GM23248 (cell line): ENCODE measurements around the gene GOLIM4. TPM values are rescaled to one million over a fixed set of nuclear protein-coding genes. Genes with fewer than 3 reads are reported as not detected.

ENCODE experiments used
- DNase-seq: peaks from one replicate; pipeline ENCODE4 v3.0.0-alpha.2; 2015
- H2AFZ ChIP-seq: fragments of 200-600 bp; sonication (generic); 2 replicates; pipeline ENCODE4 v1.6.1; 2016; ENCODE audit warnings: antibody characterized with exemption
- H3F3A ChIP-seq: fragments of 200-600 bp; sonication (generic); 2 replicates; pipeline ENCODE4 v1.6.1; 2016; ENCODE audit warnings: mild to moderate bottlenecking, antibody characterized with exemption, mixed run types; ENCODE audit not compliant: insufficient read depth
- H3K27ac ChIP-seq: fragments of 200-600 bp; sonication (generic); 2 replicates; pipeline ENCODE4 v1.5.1; 2016; ENCODE audit warnings: mild to moderate bottlenecking
- H3K27me3 ChIP-seq: fragments of 200-600 bp; sonication (generic); replicated peaks from 2 replicates; pipeline ENCODE4 v1.6.1; 2016; ENCODE audit warnings: mild to moderate bottlenecking; ENCODE audit not compliant: insufficient read depth
- H3K36me3 ChIP-seq: fragments of 200-600 bp; sonication (generic); 2 replicates; pipeline ENCODE4 v1.6.1; 2016; ENCODE audit warnings: low read depth, mild to moderate bottlenecking
- H3K4me1 ChIP-seq: fragments of 200-600 bp; sonication (generic); 2 replicates; pipeline ENCODE4 v1.6.1; 2016; ENCODE audit warnings: mild to moderate bottlenecking; ENCODE audit not compliant: insufficient read depth
- H3K4me2 ChIP-seq: fragments of 200-600 bp; sonication (generic); one replicate; pipeline ENCODE4 v1.6.1; 2016; ENCODE audit warnings: mild to moderate bottlenecking; ENCODE audit not compliant: unreplicated experiment
- H3K4me3 ChIP-seq: fragments of 200-600 bp; sonication (generic); 2 replicates; pipeline ENCODE4 v1.5.1; 2016; ENCODE audit warnings: mild to moderate bottlenecking
- H3K79me2 ChIP-seq: fragments of 200-600 bp; sonication (generic); 2 replicates; pipeline ENCODE4 v1.6.1; 2016; ENCODE audit warnings: mild to moderate bottlenecking; ENCODE audit not compliant: insufficient read depth
- H3K9ac ChIP-seq: fragments of 200-600 bp; sonication (generic); 2 replicates; pipeline ENCODE4 v1.6.1; 2016; ENCODE audit warnings: mild to moderate bottlenecking
- H3K9me2 ChIP-seq: fragments of 200-600 bp; sonication (generic); 2 replicates; pipeline ENCODE4 v1.6.1; 2016; ENCODE audit warnings: mixed run types, mild to moderate bottlenecking, moderate library complexity; ENCODE audit not compliant: insufficient read depth
- H3K9me3 ChIP-seq: fragments of 200-600 bp; sonication (generic); one replicate; pipeline ENCODE4 v1.6.1; 2017; ENCODE audit warnings: low read depth
- H4K20me1 ChIP-seq: fragments of 200-600 bp; sonication (generic); 2 replicates; pipeline ENCODE4 v1.6.0; 2016; ENCODE audit not compliant: insufficient read depth
- EZH2 ChIP-seq: fragments of 200-600 bp; sonication (generic); IDR thresholded peaks from 2 replicates; pipeline ENCODE4 v1.6.1; 2018; ENCODE audit warnings: antibody characterized with exemption, mild to moderate bottlenecking; ENCODE audit not compliant: insufficient read depth, poor library complexity, severe bottlenecking
- EZH2phosphoT487 ChIP-seq: fragments of 200-600 bp; sonication (generic); IDR thresholded peaks from 2 replicates; pipeline ENCODE4 v1.6.1; 2018; ENCODE audit warnings: antibody characterized with exemption, moderate library complexity, mild to moderate bottlenecking, low read depth; ENCODE audit not compliant: insufficient read depth
- WGBS, 2 experiments: methylation state at CpG; one replicate each; pipeline ENCODE4 v1.1.6; 2015 to 2017; ENCODE audit warnings: low lambda C conversion rate in 2 of 2, low coverage in 1 of 2; ENCODE audit errors: missing lambda C conversion rate in 2 of 2; 5-methylcytosine and 5-hydroxymethylcytosine counted together
- in situ Hi-C: fragments of 300-500 bp; cut with MboI; formaldehyde crosslinking; loops from 2 replicates; pipeline ENCODE4 v1.15.0; 2020
- polyA plus RNA-seq: library from polyadenylated mRNA; unstranded; fragments of >200 nt; fragmentation: Nextera tagmentation; extraction: Ambion mirVana; gene quantifications from 2 replicates; pipeline ENCODE4 v1.2.1, GENCODE V29; 2016
- total RNA-seq: library from RNA; depleted of rRNA; stranded (reverse); fragments of >200 nt; shearing (Covaris generic); gene quantifications from 2 replicates; pipeline ENCODE4 v1.2.3, GENCODE V29; 2014

The GOLIM4 gene
- total and polyA plus RNA-seq, 2 experiments from 2014 or later = 66.8 to 84.4 TPM

DNA sequence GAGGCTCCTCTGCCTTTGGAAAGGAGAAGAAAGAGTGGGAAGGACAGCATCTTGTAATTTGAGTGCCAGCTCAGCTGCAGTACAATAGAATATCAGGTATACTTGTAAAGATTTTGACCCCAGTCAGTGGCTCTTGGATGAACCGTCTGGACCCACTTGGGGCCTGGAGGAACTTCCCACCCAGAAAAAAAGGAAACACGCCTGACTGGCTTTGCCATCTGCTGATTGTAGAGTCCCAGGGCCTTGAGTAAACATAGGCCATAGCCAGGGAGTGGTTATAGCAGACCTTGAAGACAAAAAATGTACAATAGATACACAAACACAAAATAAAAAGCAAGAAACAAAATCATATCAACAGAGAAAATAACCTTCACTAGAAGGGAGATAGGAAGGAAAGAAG is 112.1 kb downstream of the GOLIM4 start:
- Histone ChIP-seq H3K36me3 (no peaks in the 10 kb centered on the region), H3K27ac (no peak overlapping the region), H2AFZ (no peak overlapping the region), H3K4me1 (no peaks in the 10 kb centered on the region), H3K9me2 (no peaks in the 10 kb centered on the region), H3K4me2 (no peak overlapping the region), H3K9ac (no peak overlapping the region), H4K20me1 (no peaks in the 10 kb centered on the region), H3K27me3 (peaks cover 16% of the 10 kb centered on the region; the same call in 1 of the 2 replicates), H3K9me3 (no peaks in the 10 kb centered on the region), H3K79me2 (no peaks in the 10 kb centered on the region), H3K4me3 (no peak overlapping the region), H3F3A (no peaks in the 10 kb centered on the region)
- no peak for DNase-seq
- in situ Hi-C loops = no loop called here
- TF ChIP-seq EZH2 (no peak), EZH2phosphoT487 (no peak)
- 25 to 35% methylated on average over 2 of the region's 2 CpGs for WGBS, 2 experiments

DNA sequence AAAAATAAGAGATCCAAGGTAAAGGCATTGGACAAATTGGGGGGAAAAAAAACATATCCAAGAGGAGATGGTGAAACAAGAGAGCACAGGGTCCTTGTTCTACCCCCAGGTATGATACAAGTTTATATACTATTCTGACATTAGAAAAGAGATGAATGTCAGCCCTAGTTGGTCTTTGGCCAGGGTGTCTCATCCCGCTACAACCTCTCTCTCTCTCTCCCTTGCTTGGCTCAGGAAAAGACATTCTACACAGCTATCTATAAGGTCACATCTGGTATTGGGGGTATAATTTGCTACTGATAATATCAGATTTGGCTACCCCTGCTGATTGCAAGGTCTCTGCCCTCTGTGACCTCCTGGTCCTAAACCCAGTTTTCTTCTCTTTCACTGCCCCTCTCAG is 117.2 kb downstream of the GOLIM4 start:
- Histone ChIP-seq H3K4me1 (no peaks in the 10 kb centered on the region), H3K9me2 (no peaks in the 10 kb centered on the region), H2AFZ (no peak overlapping the region), H3K79me2 (no peaks in the 10 kb centered on the region), H3K4me2 (no peak overlapping the region), H3K9ac (no peak overlapping the region), H3K4me3 (no peak overlapping the region), H4K20me1 (no peaks in the 10 kb centered on the region), H3K27ac (no peak overlapping the region), H3F3A (no peaks in the 10 kb centered on the region), H3K27me3 (peaks cover 16% of the 10 kb centered on the region; the same call in 1 of the 2 replicates), H3K36me3 (no peaks in the 10 kb centered on the region), H3K9me3 (no peaks in the 10 kb centered on the region)
- 79 to 94% methylated on average over 1 of the region's 1 CpG for WGBS, 2 experiments
- DNase-seq = no peak
- TF ChIP-seq EZH2phosphoT487 = no peak
- TF ChIP-seq EZH2 = no peak
- in situ Hi-C loops = no loop called here

DNA sequence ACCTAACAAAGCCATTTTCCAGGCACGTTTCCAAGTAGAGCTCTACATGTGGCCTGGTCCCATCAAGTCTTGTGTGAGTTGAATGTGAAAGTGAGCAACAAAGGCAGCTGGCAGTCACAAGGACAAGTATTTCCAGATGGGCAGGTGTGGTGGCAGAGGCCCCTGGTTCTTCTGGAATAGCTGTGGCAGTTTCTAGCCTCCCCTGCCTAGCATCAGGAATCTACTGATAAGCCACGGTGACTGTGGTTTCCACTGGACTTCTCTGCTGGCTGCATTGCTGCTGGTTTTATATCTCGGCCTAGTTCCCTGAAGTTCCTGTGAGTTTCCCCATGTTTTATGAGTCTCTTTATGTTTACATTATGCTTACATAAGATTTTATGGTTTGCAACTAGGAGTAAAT is 117.7 kb downstream of the GOLIM4 start:
- no peak overlapping the region for H3K4me2 ChIP-seq
- H3K27ac ChIP-seq = no peak overlapping the region
- no peaks in the 10 kb centered on the region for H3K36me3 ChIP-seq
- no peak overlapping the region for H3K9ac ChIP-seq
- no peaks in the 10 kb centered on the region for H3F3A ChIP-seq
- H3K9me2 ChIP-seq = no peaks in the 10 kb centered on the region
- peaks cover 16% of the 10 kb centered on the region; the same call in 1 of the 2 replicates for H3K27me3 ChIP-seq
- no peak for DNase-seq
- TF ChIP-seq EZH2 (no peak), EZH2phosphoT487 (no peak)
- H3K9me3 ChIP-seq = no peaks in the 10 kb centered on the region
- in situ Hi-C loops = no loop called here
- WGBS, 2 experiments = 39 to 40% methylated on average over 3 of the region's 3 CpGs
- H4K20me1 ChIP-seq = no peaks in the 10 kb centered on the region
- H3K4me1 ChIP-seq = no peaks in the 10 kb centered on the region
- H3K4me3 ChIP-seq = no peak overlapping the region
- no peak overlapping the region for H2AFZ ChIP-seq
- no peaks in the 10 kb centered on the region for H3K79me2 ChIP-seq

DNA sequence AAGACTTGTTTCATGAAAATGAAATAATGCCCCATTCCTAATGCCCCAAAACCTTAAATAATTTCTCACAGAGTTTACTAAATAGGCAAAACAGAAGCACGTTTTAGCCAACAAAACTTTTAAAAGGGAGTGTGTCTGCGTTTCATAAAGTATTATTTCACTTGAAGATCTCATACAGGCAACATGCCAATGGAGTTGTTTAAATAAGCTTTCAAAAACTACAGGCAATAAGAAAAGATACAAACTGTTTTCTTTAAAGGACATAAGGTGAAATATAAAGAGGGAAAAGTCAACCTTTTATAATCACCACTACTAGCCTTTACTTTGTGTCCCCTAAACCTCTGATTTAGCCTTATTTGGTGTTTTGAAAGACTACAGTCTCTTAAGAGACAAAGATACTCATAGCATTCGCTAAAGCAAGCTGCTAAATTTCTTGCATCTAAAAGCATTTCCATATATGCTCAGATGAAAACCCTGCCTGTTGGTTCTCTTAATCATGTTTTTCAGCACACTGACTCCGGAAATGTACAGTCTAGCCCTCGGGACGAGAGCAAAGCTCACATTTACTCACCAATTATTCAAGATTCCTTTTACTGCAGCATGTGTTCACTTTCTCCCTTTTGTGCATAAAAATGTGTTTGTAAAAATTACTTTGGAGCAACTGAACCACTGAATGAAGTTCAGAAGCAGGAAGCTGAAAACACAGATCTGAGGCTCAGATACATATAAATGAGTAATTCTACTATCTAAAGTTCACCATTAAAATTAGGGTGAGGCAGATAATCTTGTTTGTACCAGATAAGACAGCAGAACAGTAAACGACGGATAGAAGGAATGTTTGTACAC is 119.0 kb downstream of the GOLIM4 start:
- in situ Hi-C loops = no loop called here
- TF ChIP-seq EZH2 (no peak), EZH2phosphoT487 (no peak)
- no peak overlapping the region for H2AFZ ChIP-seq

More for the DNA sequence above, 119.0 kb downstream of the GOLIM4 start:
- Histone ChIP-seq H3F3A (no peaks in the 10 kb centered on the region), H3K9me2 (no peaks in the 10 kb centered on the region), H3K27me3 (peaks cover 13% of the 10 kb centered on the region; the same call in 1 of the 2 replicates), H3K4me3 (no peak overlapping the region), H4K20me1 (no peaks in the 10 kb centered on the region), H3K9ac (no peak overlapping the region), H3K9me3 (no peaks in the 10 kb centered on the region), H3K4me1 (no peaks in the 10 kb centered on the region), H3K27ac (no peak overlapping the region), H3K79me2 (no peaks in the 10 kb centered on the region), H3K36me3 (no peaks in the 10 kb centered on the region), H3K4me2 (no peak overlapping the region)
- 49 to 54% methylated on average over 8 of the region's 8 CpGs for WGBS, 2 experiments
- DNase-seq = no peak
